IPS-20b (cell line): Measurements from ENCODE around the gene AKIP1.
A peak's percentile ranks its signal among the peaks of the same experiment; 100 is the strongest.
"Not testable (repeated sequence)": the region's sequence is repeated elsewhere in the genome, so short reads cannot be mapped to it uniquely, and the experiment has no call there.

Experiments used
- H3K27ac ChIP-seq: one replicate; pipeline ENCODE4 v1.5.1; 2013; ENCODE audit warnings: low read length
- H3K27me3 ChIP-seq: 2 replicates; pipeline ENCODE4 v1.6.1; 2013; ENCODE audit warnings: mild to moderate bottlenecking, low read length, inconsistent platforms; ENCODE audit not compliant: insufficient read depth
- H3K36me3 ChIP-seq: 2 replicates; pipeline ENCODE4 v1.6.1; 2013; ENCODE audit warnings: low read depth, mild to moderate bottlenecking, inconsistent platforms, low read length, moderate library complexity; ENCODE audit not compliant: insufficient read depth
- H3K4me1 ChIP-seq: 2 replicates; pipeline ENCODE4 v1.6.1; 2013; ENCODE audit warnings: mild to moderate bottlenecking, control low read depth, inconsistent platforms, low read length, moderate library complexity; ENCODE audit not compliant: insufficient read depth
- H3K4me3 ChIP-seq: 2 replicates; pipeline ENCODE4 v1.5.1; 2013; ENCODE audit warnings: mild to moderate bottlenecking, low read length, inconsistent platforms
- H3K9ac ChIP-seq: 2 replicates; pipeline ENCODE4 v1.6.1; 2013; ENCODE audit warnings: low read depth, mild to moderate bottlenecking, inconsistent platforms, low read length, moderate library complexity
- H3K9me3 ChIP-seq: 2 replicates; pipeline ENCODE4 v1.6.1; 2013; ENCODE audit warnings: mild to moderate bottlenecking, low read depth, low read length, inconsistent platforms; ENCODE audit not compliant: insufficient read depth

Gene AKIP1

GRCh38 chr11:8881585-8881984 lies 29.4 kb upstream of the AKIP1 start:
- not testable (repeated sequence) for H3K9me3 ChIP-seq, H3K27me3 ChIP-seq, H3K4me1 ChIP-seq, H3K36me3 ChIP-seq, H3K9ac ChIP-seq, H3K27ac ChIP-seq, H3K4me3 ChIP-seq

DNA sequence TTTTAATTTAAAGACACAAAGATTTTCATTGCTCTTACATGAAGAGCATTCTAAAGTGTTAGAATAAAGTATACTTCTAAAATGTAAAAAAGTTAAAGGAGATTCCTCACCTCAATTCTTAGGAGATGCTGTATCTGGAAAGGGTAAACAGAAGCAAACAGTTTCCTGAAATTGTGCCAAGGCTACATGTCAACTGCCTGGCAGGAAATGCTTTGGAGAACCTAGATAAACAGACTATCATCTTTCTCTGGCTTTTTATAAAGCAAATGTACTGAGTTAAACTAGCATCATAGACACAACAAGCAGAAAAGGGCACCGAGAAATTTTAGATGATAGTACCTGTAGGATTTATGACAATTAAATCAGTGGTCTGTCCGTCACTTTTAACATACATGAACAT lies 24.7 kb upstream of the AKIP1 start:
- Histone ChIP-seq H3K9me3 (peaks cover 10% of the 10 kb centered on the region; the same call in 1 of the 2 replicates), H3K9ac (no peak overlapping the region), H3K4me1 (no peaks in the 10 kb centered on the region), H3K27ac (no peak overlapping the region), H3K4me3 (no peak overlapping the region), H3K27me3 (no peaks in the 10 kb centered on the region), H3K36me3 (no peaks in the 10 kb centered on the region)

GRCh38 chr11:8891185-8891584 lies 19.8 kb upstream of the AKIP1 start:
- H3K4me3 ChIP-seq, result not testable (repeated sequence)

GRCh38 chr11:8899119-8899753 lies 11.8 kb upstream of the AKIP1 start:
- Histone ChIP-seq H3K9ac (no peak overlapping the region), H3K4me3 (no peak overlapping the region), H3K36me3 (no peaks in the 10 kb centered on the region), H3K27ac (no peak overlapping the region), H3K9me3 (peaks cover 10% of the 10 kb centered on the region; the same call in 1 of the 2 replicates), H3K4me1 (no peaks in the 10 kb centered on the region), H3K27me3 (no peaks in the 10 kb centered on the region)

More at GRCh38 chr11:8891185-8891584, 19.8 kb upstream of the AKIP1 start:
- not testable (repeated sequence) for H3K27ac ChIP-seq, H3K9ac ChIP-seq, H3K27me3 ChIP-seq, H3K4me1 ChIP-seq, H3K36me3 ChIP-seq
- peaks cover 10% of the 10 kb centered on the region; the same call in 1 of the 2 replicates for H3K9me3 ChIP-seq

- H3K9ac ChIP-seq, result no peak overlapping the region
- peaks cover 29% of the 10 kb centered on the region for H3K27me3 ChIP-seq
- no peak overlapping the region for H3K4me3 ChIP-seq
- no peak overlapping the region for H3K27ac ChIP-seq
- 0 out of 2 replicates have a peak, but pooled peaks cover 3% of the 10 kb centered on the region for H3K4me1 ChIP-seq
- H3K36me3 ChIP-seq, result no peaks in the 10 kb centered on the region
- H3K9me3 ChIP-seq, result no peaks in the 10 kb centered on the region
Observed at GRCh38 chr11:8905528-8906165, 5.3 kb upstream of the AKIP1 start.

DNA sequence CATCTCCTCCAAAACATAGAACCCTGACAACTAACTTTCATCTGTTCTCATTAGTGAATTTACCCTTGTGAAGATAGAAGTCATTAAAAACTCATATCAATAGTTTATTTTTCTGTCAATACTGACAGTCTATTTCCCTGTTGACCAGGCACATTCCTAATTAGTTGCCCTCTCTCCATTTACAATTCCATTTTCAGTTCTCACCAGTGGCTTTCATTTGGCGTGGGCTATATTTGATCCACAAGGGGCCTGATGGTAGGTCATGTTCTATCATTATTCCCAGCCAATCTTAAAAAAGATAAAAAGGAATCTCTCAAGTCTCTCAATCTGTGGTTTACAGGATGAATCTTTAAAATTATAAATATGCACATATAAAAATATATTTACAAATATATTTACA lies 3.9 kb upstream of the AKIP1 start:
- no peak overlapping the region for H3K4me3 ChIP-seq
- no peaks in the 10 kb centered on the region for H3K36me3 ChIP-seq
- H3K9me3 ChIP-seq, result no peaks in the 10 kb centered on the region
- peaks cover 29% of the 10 kb centered on the region for H3K27me3 ChIP-seq
- peaks cover 4% of the 10 kb centered on the region; the same call in 1 of the 2 replicates for H3K4me1 ChIP-seq
- no peak overlapping the region for H3K9ac ChIP-seq
- H3K27ac ChIP-seq, result no peak overlapping the region

- no peaks in the 10 kb centered on the region for H3K36me3 ChIP-seq
- H3K27me3 ChIP-seq, result peaks cover 29% of the 10 kb centered on the region
- H3K9ac ChIP-seq, result no peak overlapping the region
- H3K27ac ChIP-seq, result no peak overlapping the region
- H3K9me3 ChIP-seq, result no peaks in the 10 kb centered on the region
- peaks cover 8% of the 10 kb centered on the region; the same call in 1 of the 2 replicates for H3K4me1 ChIP-seq
- no peak overlapping the region for H3K4me3 ChIP-seq
Observed at GRCh38 chr11:8908099-8908498, 2.9 kb upstream of the AKIP1 start.

DNA sequence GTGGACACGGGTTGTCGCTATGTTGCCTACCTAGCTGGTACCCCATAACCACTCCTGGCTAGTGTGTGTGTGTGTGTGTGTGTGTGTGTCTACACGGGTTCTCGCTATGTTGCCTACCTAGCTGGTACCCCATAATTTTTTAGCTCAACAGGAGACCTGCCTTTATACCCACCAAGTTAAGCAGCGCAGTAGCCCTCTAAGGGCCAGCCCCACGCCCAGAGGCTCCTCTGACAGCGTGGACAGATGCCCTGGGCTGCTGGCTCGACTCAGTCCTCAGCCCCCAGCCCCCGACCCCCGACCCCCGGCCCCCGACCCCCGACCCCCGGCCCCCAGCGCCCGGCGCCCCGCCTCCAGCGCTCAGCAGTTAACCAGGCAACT lies 351 bp upstream of the AKIP1 start:
- Histone ChIP-seq H3K27ac (no peak overlapping the region), H3K36me3 (peaks cover 11% of the 10 kb centered on the region), H3K27me3 (peaks cover 29% of the 10 kb centered on the region), H3K9ac (peak overlapping the region; percentile 51; the same call in 1 of the 2 replicates), H3K4me3 (peak overlapping the region; percentile 82), H3K9me3 (no peaks in the 10 kb centered on the region), H3K4me1 (peaks cover 8% of the 10 kb centered on the region; the same call in 1 of the 2 replicates)

DNA sequence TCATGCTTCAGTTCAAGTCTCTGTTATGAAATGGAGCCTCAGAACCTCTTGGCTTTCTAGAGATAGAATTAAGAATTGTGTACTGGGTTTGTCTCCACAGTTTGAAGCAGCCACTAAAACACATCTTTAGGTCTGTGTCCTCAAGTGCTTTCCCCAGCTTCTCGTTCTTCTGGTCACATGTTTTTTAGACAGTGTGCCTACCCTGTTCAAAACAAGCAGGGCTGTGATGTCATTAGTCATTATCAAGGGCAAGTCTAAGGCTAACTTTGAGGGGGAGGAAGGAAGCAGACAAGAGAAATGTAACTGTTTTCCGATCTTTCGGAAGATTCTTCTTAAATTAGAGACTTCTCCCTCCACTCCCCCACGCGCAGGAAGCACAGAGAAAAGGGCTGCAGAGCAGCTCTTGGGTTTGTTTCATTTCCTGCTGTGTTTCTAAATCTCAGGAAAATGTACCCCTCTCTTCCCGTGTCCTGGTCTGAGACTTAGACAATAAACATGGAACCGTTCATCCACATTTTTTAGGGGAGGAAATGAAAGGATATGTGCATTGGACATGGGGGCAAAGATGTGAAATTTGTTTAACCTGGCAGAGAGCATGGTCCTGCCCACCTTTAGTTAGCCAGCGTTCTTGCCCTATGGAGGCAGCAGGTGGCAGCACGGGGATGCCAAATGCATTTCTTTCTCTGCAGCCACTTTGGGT lies 3.1 kb downstream of the AKIP1 start:
- Histone ChIP-seq H3K4me3 (no peak overlapping the region), H3K27ac (no peak overlapping the region), H3K4me1 (peaks cover 20% of the 10 kb centered on the region), H3K9ac (no peak overlapping the region), H3K27me3 (peaks cover 15% of the 10 kb centered on the region), H3K9me3 (no peaks in the 10 kb centered on the region), H3K36me3 (peaks cover 43% of the 10 kb centered on the region)

DNA sequence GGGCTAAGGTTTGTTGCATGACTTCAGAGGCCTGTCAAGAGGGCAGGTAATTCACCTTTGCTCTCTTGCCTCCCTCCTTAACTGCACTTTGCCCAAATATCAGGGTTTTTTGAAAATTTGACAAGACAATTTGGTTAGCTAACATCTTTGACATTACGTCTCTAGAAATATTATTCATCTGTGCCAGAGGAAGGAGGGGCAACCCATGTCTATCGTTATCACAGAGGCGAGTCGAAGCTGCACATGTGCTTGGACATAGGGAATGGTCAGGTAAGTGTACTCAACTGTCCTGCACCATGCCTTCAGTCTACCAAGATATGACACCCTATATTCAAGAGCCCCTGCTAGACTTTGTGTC lies 3.7 kb downstream of the AKIP1 start:
- Histone ChIP-seq H3K36me3 (peaks cover 47% of the 10 kb centered on the region), H3K9me3 (no peaks in the 10 kb centered on the region), H3K4me3 (no peak overlapping the region), H3K27me3 (peaks cover 9% of the 10 kb centered on the region), H3K4me1 (peaks cover 18% of the 10 kb centered on the region), H3K9ac (no peak overlapping the region), H3K27ac (no peak overlapping the region)

- no peak overlapping the region for H3K4me3 ChIP-seq
- H3K27ac ChIP-seq, result no peak overlapping the region
- peaks cover 72% of the 10 kb centered on the region for H3K36me3 ChIP-seq
- H3K27me3 ChIP-seq, result no peaks in the 10 kb centered on the region
- no peaks in the 10 kb centered on the region for H3K9me3 ChIP-seq
- H3K9ac ChIP-seq, result no peak overlapping the region
- peaks cover 14% of the 10 kb centered on the region for H3K4me1 ChIP-seq
Observed at GRCh38 chr11:8917157-8917825, 6.3 kb downstream of the AKIP1 start.
